GM21367 (cell line): Measurements from ENCODE around the gene CGB1.

Source experiments
- ATAC-seq: cut with Tn5 transposase; IDR thresholded peaks from one replicate; pipeline ENCODE4 v1.9.1; 2021; ENCODE audit not compliant: unreplicated experiment

The CGB1 gene

GRCh38 chr19:48999481-49000325 lies 37.0 kb downstream of the CGB1 start:
- ATAC-seq = no peak

GRCh38 chr19:48997972-48998371 lies 38.7 kb downstream of the CGB1 start:
- no peak for ATAC-seq

- no peak for ATAC-seq
Measured at GRCh38 chr19:48994035-48994386, 42.7 kb downstream of the CGB1 start.

- ATAC-seq = peak; percentile 71
Measured at GRCh38 chr19:48993175-48994034, 43.3 kb downstream of the CGB1 start, which contains the start of the genes GYS1 and RUVBL2. Gene GYS1 (minus strand): TSS chr19:48993309. CDS start chr19:48993112, 197 bp downstream. Gene RUVBL2 (plus strand): TSS chr19:48993887. CDS start chr19:48993912, 25 bp downstream.

GRCh38 chr19:48992581-48993174 lies 44.0 kb downstream of the CGB1 start:
- peak; percentile 1 for ATAC-seq

GRCh38 chr19:48991873-48992580 lies 44.7 kb downstream of the CGB1 start:
- no peak for ATAC-seq

- ATAC-seq = no peak
Measured at GRCh38 chr19:48991011-48991609, 45.6 kb downstream of the CGB1 start.

- ATAC-seq = no peak
Measured at GRCh38 chr19:48990400-48990799, 46.3 kb downstream of the CGB1 start.

- no peak for ATAC-seq
Measured at GRCh38 chr19:48989701-48990291, 46.9 kb downstream of the CGB1 start.

GRCh38 chr19:48988860-48989259 lies 47.8 kb downstream of the CGB1 start:
- ATAC-seq = no peak

GRCh38 chr19:48988286-48988685 lies 48.4 kb downstream of the CGB1 start:
- ATAC-seq = no peak

- no peak for ATAC-seq
Measured at GRCh38 chr19:48987323-48987722, 49.4 kb downstream of the CGB1 start.

GRCh38 chr19:48986211-48986610 lies 50.5 kb downstream of the CGB1 start:
- ATAC-seq = no peak

GRCh38 chr19:48985711-48986110 lies 51.0 kb downstream of the CGB1 start:
- ATAC-seq = no peak
